Measurements from ENCODE around the gene AGT.
"Not testable (repeated sequence)": the region's sequence is repeated elsewhere in the genome, so short reads cannot be mapped to it uniquely, and the experiment has no call there.

Gene AGT

DNA sequence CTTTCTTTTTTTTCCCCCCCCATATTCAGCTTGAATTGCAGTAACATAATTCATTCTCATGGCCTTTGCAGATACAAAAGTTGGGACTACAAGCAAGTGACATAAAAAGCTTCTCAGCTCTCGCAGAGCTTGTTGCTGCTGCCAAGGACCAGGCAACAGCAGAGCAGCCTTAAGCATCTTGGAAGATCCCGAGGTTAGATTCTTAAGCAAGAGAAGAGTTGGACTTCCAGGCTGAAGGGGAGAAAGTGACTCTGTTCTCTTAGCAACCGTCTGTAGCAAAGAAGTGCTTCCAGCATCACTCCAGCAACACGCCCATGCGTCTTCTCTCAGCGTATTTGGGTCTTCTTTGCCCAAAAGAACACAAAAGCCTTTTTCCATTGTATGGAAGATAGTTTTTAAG is 20.7 kb downstream of the AGT start:
- no peak for DNase-seq (ENCODE audit: low read depth, low spot score)

- DNase-seq (ENCODE audit: low read depth, low spot score): no peak
These were observed 22.3 kb downstream of the AGT start for GRCh38 chr1:230691615-230692014.

DNA sequence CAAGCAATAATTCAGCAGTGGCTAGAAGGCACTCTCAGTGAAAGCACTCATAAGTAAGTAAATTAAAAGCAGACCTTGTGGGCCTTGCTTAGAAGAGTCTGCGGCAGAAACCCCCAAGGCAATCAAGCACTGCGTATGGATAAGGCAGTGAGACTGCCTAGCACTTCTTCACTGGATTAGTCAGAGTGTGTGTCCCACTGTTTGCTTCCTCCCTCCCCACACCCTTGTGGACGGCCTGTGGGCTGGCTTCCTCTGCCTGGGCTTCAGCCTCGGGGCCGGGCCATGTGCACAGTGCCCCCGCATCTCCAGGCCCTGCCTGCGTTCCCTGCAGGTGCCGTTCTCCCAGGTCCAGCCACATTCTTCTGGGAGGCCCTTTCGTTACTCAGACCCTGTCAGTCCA is 23.8 kb downstream of the AGT start:
- DNase-seq (ENCODE audit: low read depth, low spot score): no peak

DNA sequence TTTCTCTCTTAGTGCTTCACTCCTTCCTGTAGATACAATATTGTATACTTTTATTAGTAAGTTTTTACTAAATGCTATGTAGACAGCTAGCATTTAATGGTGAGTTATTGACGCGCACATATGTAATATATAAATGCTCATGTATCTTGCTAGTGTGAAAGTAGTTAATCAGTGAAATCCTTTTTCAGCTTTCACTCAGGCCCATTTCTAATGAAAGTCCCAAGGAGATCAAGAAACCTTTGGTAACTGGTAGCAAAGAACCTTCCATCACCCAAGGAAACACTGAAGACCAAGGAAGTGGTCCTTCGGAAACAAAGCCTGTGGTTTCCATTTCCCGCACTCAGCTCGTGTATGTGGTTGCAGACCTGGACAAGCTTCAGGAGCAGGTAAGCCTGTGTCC is 27.2 kb downstream of the AGT start:
- DNase-seq (ENCODE audit: low read depth, low spot score): no peak

- DNase-seq (ENCODE audit: low read depth, low spot score): no peak
These were observed 28.9 kb downstream of the AGT start for GRCh38 chr1:230684998-230685397.

DNA sequence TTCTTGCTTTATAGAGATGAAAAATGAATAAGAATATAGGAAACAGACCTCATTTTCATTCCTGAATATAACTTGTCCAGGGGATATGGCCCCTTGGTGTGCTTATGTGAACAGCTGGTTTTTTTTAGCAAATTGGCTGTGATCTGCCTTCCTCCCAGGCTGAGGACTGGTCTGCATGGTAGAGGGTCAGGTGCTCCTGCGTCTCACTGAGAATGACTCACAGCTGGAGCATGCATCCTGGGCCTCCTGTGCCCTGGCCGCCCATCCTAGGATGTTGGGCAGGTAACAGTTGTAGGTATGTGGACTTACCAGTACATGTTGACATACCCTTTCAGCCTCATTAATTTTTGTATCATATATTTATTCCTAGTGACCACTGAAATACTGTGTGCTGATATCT is 29.8 kb downstream of the AGT start:
- DNase-seq (ENCODE audit: low read depth, low spot score): no peak

DNA sequence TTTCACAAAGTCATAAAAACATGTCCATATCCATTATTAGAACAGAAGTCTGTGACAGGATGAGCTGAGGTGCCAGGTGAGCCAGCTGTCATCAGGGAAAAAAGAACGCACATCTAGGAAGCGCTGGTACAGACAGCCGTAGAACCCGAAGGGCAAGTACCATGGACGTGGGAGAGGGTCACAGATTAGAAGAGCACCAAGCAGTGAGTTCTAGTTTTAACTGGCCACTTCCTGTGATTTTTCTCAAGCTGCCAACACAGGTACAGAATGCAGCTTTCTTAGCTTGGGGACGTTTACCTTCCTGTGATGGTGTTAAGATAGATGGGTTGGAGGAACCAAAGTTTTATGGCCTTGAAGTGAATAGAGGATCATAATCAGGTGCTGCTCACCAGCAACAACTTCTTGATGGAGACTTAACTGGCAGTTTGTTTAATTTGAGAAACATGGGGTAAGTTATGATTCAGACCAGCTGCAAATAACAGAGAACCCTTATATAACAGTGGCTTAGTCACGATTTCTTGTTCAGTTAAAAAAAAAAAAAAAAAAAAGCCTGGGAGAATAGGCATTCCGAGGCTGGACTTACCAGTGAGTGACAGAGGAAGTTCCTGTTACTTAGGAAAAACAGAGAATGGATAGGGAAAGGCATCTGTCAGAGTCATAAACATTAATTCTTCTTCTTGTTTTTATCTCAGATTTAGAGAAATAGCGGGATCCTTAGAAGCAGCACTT is 30.9 kb downstream of the AGT start:
- no peak for DNase-seq (ENCODE audit: low read depth, low spot score)

- DNase-seq (ENCODE audit: low read depth, low spot score): no peak
These were observed 31.6 kb downstream of the AGT start for GRCh38 chr1:230682274-230682673.

GRCh38 chr1:230681599-230681998 is 32.3 kb downstream of the AGT start:
- DNase-seq (ENCODE audit: low read depth, low spot score): no peak

DNA sequence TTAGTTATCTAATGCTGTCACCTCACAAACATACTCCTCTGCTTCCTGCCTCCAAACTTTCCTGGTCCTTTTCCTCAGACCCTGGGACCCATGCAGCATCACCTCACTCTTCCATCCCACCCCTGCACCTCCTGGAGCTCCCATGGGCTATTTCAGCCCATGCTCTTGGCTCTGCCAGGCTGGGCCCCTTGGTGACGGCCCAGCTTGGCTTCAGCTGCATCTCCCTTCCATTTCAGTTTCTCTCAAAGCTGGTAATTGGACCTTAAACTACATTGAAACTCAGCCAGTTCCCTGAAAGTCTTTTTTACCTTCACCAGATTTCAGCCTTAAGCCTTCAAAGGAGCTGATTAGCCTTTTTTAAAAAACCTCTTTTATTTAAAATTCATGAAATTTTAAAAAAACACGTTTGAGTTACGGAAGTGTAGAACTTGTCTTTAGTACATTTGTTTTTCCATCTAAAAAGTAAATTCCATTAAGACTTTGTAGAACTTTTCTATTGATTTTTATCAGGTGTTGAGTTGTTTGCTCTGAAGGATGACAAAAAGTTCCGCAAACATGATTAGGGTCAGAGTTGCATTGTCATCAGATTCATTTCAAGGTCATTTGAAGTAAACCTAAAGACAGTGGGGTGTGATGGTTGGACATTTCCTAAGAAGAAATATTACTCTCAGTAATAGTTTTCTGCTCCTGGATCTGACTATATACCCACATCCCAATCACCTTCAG is 33.5 kb downstream of the AGT start:
- no peak for DNase-seq (ENCODE audit: low read depth, low spot score)

GRCh38 chr1:230679825-230680224 is 34.1 kb downstream of the AGT start:
- no peak for DNase-seq (ENCODE audit: low read depth, low spot score)

GRCh38 chr1:230679192-230679591 is 34.7 kb downstream of the AGT start:
- DNase-seq (ENCODE audit: low read depth, low spot score): no peak

DNA sequence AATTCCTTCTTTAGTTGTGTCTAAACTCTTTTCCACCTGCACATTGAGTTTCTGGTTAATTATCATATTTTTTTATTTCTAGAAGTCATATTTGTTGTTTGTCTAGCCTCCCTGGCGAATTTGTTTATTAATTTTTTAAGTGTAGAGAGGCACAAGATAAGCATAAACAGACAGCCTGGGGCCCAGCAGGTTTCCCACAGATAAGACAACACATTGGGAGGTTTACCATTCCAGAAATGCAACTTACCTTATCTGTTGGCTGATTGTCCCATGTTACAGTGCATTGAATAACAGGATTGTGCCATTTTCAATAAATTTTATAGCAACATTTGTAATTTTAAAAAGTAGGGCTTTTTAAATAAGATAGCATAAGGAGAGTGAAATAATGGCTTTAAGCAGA is 36.7 kb downstream of the AGT start:
- DNase-seq (ENCODE audit: low read depth, low spot score): no peak

DNA sequence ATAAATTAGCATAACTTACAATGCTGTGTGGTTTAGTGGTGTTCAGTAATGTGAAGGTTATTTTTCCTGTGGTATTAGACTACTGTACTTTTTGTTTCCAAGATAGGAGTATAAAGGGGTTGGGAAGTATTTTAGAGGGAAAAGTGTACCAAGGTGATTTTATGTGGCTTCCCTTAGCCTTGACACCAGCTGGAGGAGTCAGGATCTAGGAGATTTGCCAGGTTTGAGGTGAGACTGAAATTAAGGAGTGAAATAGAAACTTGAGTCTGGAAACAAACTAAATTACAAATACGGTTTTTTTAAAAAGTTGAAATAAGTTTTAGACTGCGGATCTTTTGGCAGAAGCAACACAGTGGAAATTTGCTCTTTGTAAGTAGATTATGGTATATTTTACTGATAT is 39.3 kb downstream of the AGT start:
- no peak for DNase-seq (ENCODE audit: low read depth, low spot score)

GRCh38 chr1:230669543-230669942 is 44.4 kb downstream of the AGT start:
- no peak for DNase-seq (ENCODE audit: low read depth, low spot score)

- no peak for DNase-seq (ENCODE audit: low read depth, low spot score)
These were observed 45.7 kb downstream of the AGT start for GRCh38 chr1:230668227-230668626.

- no peak for DNase-seq (ENCODE audit: low read depth, low spot score)
These were observed 51.9 kb downstream of the AGT start for GRCh38 chr1:230661976-230662375.

GRCh38 chr1:230658691-230659090 is 55.2 kb downstream of the AGT start:
- DNase-seq (ENCODE audit: low read depth, low spot score): no peak

GRCh38 chr1:230658103-230658502 is 55.8 kb downstream of the AGT start:
- DNase-seq (ENCODE audit: low read depth, low spot score): not testable (repeated sequence)

DNA sequence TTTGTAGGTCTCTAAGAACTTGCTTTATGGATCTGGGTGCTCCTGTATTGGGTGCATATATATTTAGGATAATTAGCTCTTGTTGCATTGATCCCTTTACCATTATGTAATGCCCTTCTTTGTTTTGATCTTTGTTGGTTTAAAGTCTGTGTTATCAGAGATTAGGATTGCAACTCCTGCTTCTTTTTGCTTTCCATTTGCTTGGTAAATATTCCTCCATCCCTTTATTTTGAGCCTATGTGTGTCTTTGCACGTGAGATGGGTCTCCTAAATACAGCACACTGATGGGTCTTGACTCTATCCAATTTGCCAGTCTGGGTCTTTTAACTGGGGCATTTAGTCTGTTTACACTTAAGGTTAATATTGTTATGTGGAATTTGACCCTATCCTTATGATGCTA is 57.2 kb downstream of the AGT start:
- DNase-seq (ENCODE audit: low read depth, low spot score): not testable (repeated sequence)

Data from activated naive CD8-positive, alpha-beta T cell treated with anti-CD3 and anti-CD28 coated beads, Interleukin-2, amount 50 U/mL, for 16 hours (primary cell).